Heart right ventricle (tissue), 16 donors: ENCODE measurements around the gene HTR2B. TPM values are rescaled to one million over a fixed set of nuclear protein-coding genes. Genes with fewer than 3 reads are reported as not detected.

Source experiments
- ATAC-seq, 8 donors: fragments of 200-7000 bp; cut with Tn5 transposase; one replicate each; pipeline ENCODE4 v1.9.1; 2020; ENCODE audit warnings: mild to moderate bottlenecking in 8 of 8, moderate library complexity in 8 of 8, moderate number of reproducible peaks in 1 of 8
- DNase-seq, 2 donors: peaks; one replicate each; pipeline ENCODE4 v3.0.0-alpha.2; 2020
- H3K27ac ChIP-seq, 10 donors: fragments of 200-600 bp; sonication (generic) in 2 of 10; one replicate each; pipeline versions ENCODE4 v1.5.0 to v1.8.0; 2020 to 2022; ENCODE audit warnings: mild to moderate bottlenecking in 3 of 10
- H3K27me3 ChIP-seq, 7 donors: fragments of 200-600 bp; one replicate each; pipeline ENCODE4 v1.8.0; 2021 to 2022; ENCODE audit warnings: mild to moderate bottlenecking in 2 of 7
- H3K36me3 ChIP-seq, 9 donors: fragments of 200-600 bp; sonication (generic) in 1 of 9; one replicate each; pipeline versions ENCODE4 v1.5.0 to v1.8.0; 2020 to 2022; ENCODE audit warnings: mild to moderate bottlenecking in 2 of 9
- H3K4me1 ChIP-seq, 9 donors: fragments of 200-600 bp; sonication (generic) in 1 of 9; one replicate each; pipeline versions ENCODE4 v1.5.0 to v1.8.0; 2020 to 2022; ENCODE audit warnings: mild to moderate bottlenecking in 4 of 9
- H3K4me3 ChIP-seq, 10 donors: fragments of 200-600 bp; sonication (generic) in 2 of 10; one replicate each; pipeline versions ENCODE4 v1.5.0 to v1.8.0; 2020 to 2022; ENCODE audit warnings: mild to moderate bottlenecking in 7 of 10, moderate library complexity in 2 of 10
- H3K9me3 ChIP-seq, 11 donors: fragments of 200-600 bp in 10 of 11; sonication (generic) in 2 of 11; one replicate each; pipeline versions ENCODE4 v1.5.0 to v1.8.0; 2013 to 2022; ENCODE audit warnings: mild to moderate bottlenecking in 2 of 11, control low read depth in 1 of 11, moderate library complexity in 1 of 11
- CTCF ChIP-seq, 9 donors: fragments of 200-600 bp; sonication (generic) in 2 of 9; IDR thresholded peaks; one replicate each; pipeline versions ENCODE4 v1.5.0 to v1.8.0; 2021 to 2022; ENCODE audit warnings: antibody characterized with exemption in 9 of 9, mild to moderate bottlenecking in 5 of 9, moderate library complexity in 1 of 9
- WGBS, 2 donors: extraction: QIAGEN DNeasy Blood & Tissue Kit; methylation state at CpG; one replicate each; pipeline ENCODE4 v1.1.7; 2013; ENCODE audit warnings: inconsistent platforms in 1 of 2; 5-methylcytosine and 5-hydroxymethylcytosine counted together
- intact Hi-C, 10 donors: fragments of 100-400 bp; cut with DNase I; formaldehyde crosslinking; loops; one replicate each; pipeline versions ENCODE4 v1.11.1 to v1.14.2; 2022
- polyA plus RNA-seq, 2 donors: library from polyadenylated mRNA; stranded (reverse); fragments of 200-250 nt; gene quantifications; one replicate each; pipeline ENCODE4 v1.2.3, GENCODE V29; 2013
- total RNA-seq, 10 donors: library from RNA; stranded (reverse); fragmentation: NEBNext Ultra II Directional in 3 of 10; extraction: Animal tissue kit (Norgen Biotek cat#: 25700) in 3 of 10; gene quantifications; one replicate each; pipeline versions ENCODE4 v1.2.1 to v1.2.4, GENCODE V29; 2021 to 2023
- donor health status: Arrhythmogenic right ventricular cardiomyopathy.
- donor health status: ischemic (EF 13 %, LVEDD 7.1; RV severe dilation, severe dysfunction).
- donor health status: healthy with polysubstance abuse.
- donor health status: DM: no; HTN: yes; CAD: no.
- donor health status: DM: no; HTN: no; CAD: no.
- donor health status: ischemic (EF 25% LVEDD 6.9; RV normal size, moderate dysfunction).
- donor health status: ischemic (EF 25% LVEDD 5.7; RV mildly dilated, moderate dysfunction).
- donor health status: healthy.
- donor health status: DM: yes; HTN: yes; CAD: no.
- donor health status: Ischemic cardiomyopathy.
- donor health status: ischemic (EF 35%, LVEDD 5.7; RV mildly dilated, moderate dysfunction).
- donor health status: nonischemic (EF 11% LVEDD 7.7; RV severe dilation, severe dysfunction).
- donor health status: DM: yes; HTN: yes; CAD: no.
- donor health status: PGD.
- donor health status: ischemic (EF 29% LVEDD 5.4; RV normal size, mild dysfunction).
- donor health status: nonischemic (EF 23%, LVEDD 6.1; RV moderate dilation, normal function).

Gene HTR2B
- total and polyA plus RNA-seq, 12 donors = 0.10 to 2.7 (median 0.71) TPM; not detected in 1

GRCh38 chr2:231113489-231113888 is 11.4 kb downstream of the HTR2B start:
- intact Hi-C loops = loop anchor here in 2 of 10 donors (5.0 kb wide), 2 partner anchors 79 to 339 kb away; no protein-coding TSS in a partner anchor
- no peak for ATAC-seq
- 94 to 96% methylated on average over 5 of the region's 5 CpGs for WGBS, 2 donors

GRCh38 chr2:231111987-231112386 is 12.9 kb downstream of the HTR2B start:
- intact Hi-C loops = loop anchor here in 3 of 10 donors (2.0 to 5.0 kb wide), 3 partner anchors 80 to 340 kb away; no protein-coding TSS in a partner anchor
- H3K9me3 ChIP-seq = no peaks in the 10 kb centered on the region
- 95 to 100% methylated on average over 1 of the region's 1 CpG for WGBS, 2 donors
- no peak for TF ChIP-seq CTCF (IDR thresholded peaks at IDR 0.05)
- peaks cover 0 to 30% (median 12%) of the 10 kb centered on the region in 9 donors for H3K4me1 ChIP-seq
- DNase-seq = no peak
- H3K27ac ChIP-seq = no peak overlapping the region
- no peak overlapping the region for H3K4me3 ChIP-seq
- ATAC-seq = no peak
- peaks cover 0 to 69% (median 7%) of the 10 kb centered on the region in 9 donors for H3K36me3 ChIP-seq
- no peaks in the 10 kb centered on the region for H3K27me3 ChIP-seq

More at GRCh38 chr2:231113489-231113888, 11.4 kb downstream of the HTR2B start:
- no peaks in the 10 kb centered on the region for H3K9me3 ChIP-seq
- no peak overlapping the region for H3K4me3 ChIP-seq
- peaks cover 0 to 61% (median 6%) of the 10 kb centered on the region in 9 donors for H3K36me3 ChIP-seq
- H3K27me3 ChIP-seq = no peaks in the 10 kb centered on the region
- H3K27ac ChIP-seq = no peak overlapping the region
- DNase-seq = no peak
- peaks cover 0 to 20% (median 11%) of the 10 kb centered on the region in 9 donors for H3K4me1 ChIP-seq
- no peak for TF ChIP-seq CTCF (IDR thresholded peaks at IDR 0.05)

GRCh38 chr2:231110551-231110950 is 14.3 kb downstream of the HTR2B start:
- H3K27me3 ChIP-seq = no peaks in the 10 kb centered on the region
- DNase-seq (no peak), ATAC-seq (peak in 7 of 8 donors; percentile 58 to 87 (median 75))
- peak in 7 of 9 donors; percentile 16 to 63 (median 40) for TF ChIP-seq CTCF (IDR thresholded peaks at IDR 0.05)
- H3K4me1 ChIP-seq = peaks cover 0 to 34% (median 12%) of the 10 kb centered on the region in 9 donors
- no peak overlapping the region for H3K4me3 ChIP-seq
- intact Hi-C loops = loop anchor here in 3 of 10 donors (2.0 to 5.0 kb wide), 3 partner anchors 82 to 342 kb away; no protein-coding TSS in a partner anchor
- 17 to 18% methylated on average over 1 of the region's 1 CpG for WGBS, 2 donors
- H3K9me3 ChIP-seq = no peaks in the 10 kb centered on the region
- H3K27ac ChIP-seq = peak overlapping the region in 1 of 10 donors; percentile 43
- peaks cover 0 to 78% (median 7%) of the 10 kb centered on the region in 9 donors for H3K36me3 ChIP-seq

- Histone ChIP-seq H3K27ac (peak overlapping the region in 1 of 10 donors; percentile 34), H3K4me3 (no peak overlapping the region), H3K9me3 (peaks cover 0 to 19% (median 16%) of the 10 kb centered on the region in 11 donors), H3K27me3 (no peaks in the 10 kb centered on the region), H3K4me1 (peaks cover 0 to 32% (median 3%) of the 10 kb centered on the region in 9 donors), H3K36me3 (peaks cover 0 to 63% (median 22%) of the 10 kb centered on the region in 9 donors)
- intact Hi-C loops = loop anchor here in 8 of 10 donors (2.0 to 10.0 kb wide), 10 partner anchors 89 to 351 kb away; partner anchors contain the start of gene ARMC9 (in 2 of the 8)
- peak; percentile 21 to 69 for DNase-seq
- ATAC-seq = peak in 7 of 8 donors; percentile 69 to 87 (median 77)
- peak; percentile 55 to 94 (median 83) for TF ChIP-seq CTCF (IDR thresholded peaks at IDR 0.05)
- 13 to 15% methylated on average over 3 of the region's 3 CpGs for WGBS, 2 donors
Observed at GRCh38 chr2:231104115-231104713, 20.6 kb downstream of the HTR2B start.
